Lower leg skin (tissue), 3 donors: ENCODE measurements around the gene DBNDD1.

Experiments
- CTCF ChIP-seq, 3 donors: fragments of 450-650 bp; IDR thresholded peaks; one replicate each; pipeline ENCODE4 v1.5.1; 2016; ENCODE audit warnings: antibody characterized with exemption in 3 of 3, mild to moderate bottlenecking in 3 of 3, moderate library complexity in 2 of 3
- POLR2A ChIP-seq, 2 donors: fragments of 450-650 bp; IDR thresholded peaks; one replicate each; pipeline ENCODE4 v1.6.1; 2016 to 2017; ENCODE audit warnings: antibody characterized with exemption in 2 of 2, mild to moderate bottlenecking in 1 of 2, moderate library complexity in 1 of 2

DNA sequence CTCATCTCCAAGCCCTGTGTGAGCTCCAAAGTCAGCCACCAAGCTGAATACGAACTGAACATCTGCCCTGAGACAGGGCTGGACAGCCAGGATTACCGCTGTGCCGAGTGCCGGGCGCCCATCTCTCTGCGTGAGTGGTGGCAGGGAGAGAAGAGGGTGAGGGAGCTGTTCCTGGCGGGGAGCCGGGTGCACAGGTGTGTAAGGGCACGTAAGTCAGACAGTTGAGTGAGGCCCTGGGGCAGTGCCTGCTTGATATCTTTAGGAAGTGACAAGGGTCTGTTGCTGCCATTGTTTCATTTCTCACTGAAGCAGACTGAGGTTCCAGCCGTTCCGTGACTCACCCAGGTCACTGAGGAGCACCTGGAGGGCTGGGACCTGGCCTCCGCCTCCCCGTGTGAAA is 58.3 kb downstream of the DBNDD1 start:
- TF ChIP-seq CTCF (IDR thresholded peaks at IDR 0.05): no peak
- TF ChIP-seq POLR2A (IDR thresholded peaks at IDR 0.05): no peak
